ENCODE measurements around the gene DRC1.

GRCh38 chr2:26479789-26480565 is 78.3 kb downstream of the DRC1 start:
- TF ChIP-seq POLR2A (IDR thresholded peaks at IDR 0.05; ENCODE audit: low read length) (no peak), CEBPB (IDR thresholded peaks at IDR 0.05) (no peak)
